ENCODE results near the gene EVL. TPM values are rescaled to one million over a fixed set of nuclear protein-coding genes. Genes with fewer than 3 reads are reported as not detected.

The EVL gene
- total RNA-seq, 6 experiments from 2014 or later: 1.2 to 4.8 (median 2.0) TPM

DNA sequence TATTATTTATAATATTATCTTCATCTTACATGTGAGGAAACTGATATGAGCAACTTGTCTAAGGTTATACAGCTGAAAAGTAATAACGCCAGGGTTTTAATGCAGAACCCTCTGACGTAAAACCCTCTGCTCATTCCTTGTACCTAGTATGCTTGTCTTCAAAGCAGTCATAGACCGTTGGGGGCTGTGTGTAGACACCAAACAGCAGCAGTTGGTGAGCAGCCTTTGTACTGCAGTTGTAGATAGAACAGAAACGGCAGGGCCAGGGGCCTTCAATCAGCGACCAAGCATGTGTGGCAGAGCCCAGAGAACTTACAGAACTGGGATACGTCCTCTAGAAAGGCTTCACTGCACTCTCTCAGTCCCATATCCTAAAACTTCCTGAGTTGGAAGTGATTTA lies 28.1 kb downstream of the EVL start:
- Mint-ChIP-seq H3K27ac (no peak overlapping the region), H3K27me3 (ENCODE audit: insufficient read depth) (peaks cover 14% of the 10 kb centered on the region), H3K4me1 (ENCODE audit: low read depth) (peaks cover 14% of the 10 kb centered on the region; the same call in 1 of the 2 replicates), H3K9me3 (no peaks in the 10 kb centered on the region), H3K4me3 (no peak overlapping the region), H3K36me3 (ENCODE audit: low read depth) (no peaks in the 10 kb centered on the region)
- DNase-seq: no peak
- TF ChIP-seq, protein P1, sequence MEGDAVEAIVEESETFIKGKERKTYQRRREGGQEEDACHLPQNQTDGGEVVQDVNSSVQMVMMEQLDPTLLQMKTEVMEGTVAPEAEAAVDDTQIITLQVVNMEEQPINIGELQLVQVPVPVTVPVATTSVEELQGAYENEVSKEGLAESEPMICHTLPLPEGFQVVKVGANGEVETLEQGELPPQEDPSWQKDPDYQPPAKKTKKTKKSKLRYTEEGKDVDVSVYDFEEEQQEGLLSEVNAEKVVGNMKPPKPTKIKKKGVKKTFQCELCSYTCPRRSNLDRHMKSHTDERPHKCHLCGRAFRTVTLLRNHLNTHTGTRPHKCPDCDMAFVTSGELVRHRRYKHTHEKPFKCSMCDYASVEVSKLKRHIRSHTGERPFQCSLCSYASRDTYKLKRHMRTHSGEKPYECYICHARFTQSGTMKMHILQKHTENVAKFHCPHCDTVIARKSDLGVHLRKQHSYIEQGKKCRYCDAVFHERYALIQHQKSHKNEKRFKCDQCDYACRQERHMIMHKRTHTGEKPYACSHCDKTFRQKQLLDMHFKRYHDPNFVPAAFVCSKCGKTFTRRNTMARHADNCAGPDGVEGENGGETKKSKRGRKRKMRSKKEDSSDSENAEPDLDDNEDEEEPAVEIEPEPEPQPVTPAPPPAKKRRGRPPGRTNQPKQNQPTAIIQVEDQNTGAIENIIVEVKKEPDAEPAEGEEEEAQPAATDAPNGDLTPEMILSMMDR (IDR thresholded peaks at IDR 0.05): no peak

DNA sequence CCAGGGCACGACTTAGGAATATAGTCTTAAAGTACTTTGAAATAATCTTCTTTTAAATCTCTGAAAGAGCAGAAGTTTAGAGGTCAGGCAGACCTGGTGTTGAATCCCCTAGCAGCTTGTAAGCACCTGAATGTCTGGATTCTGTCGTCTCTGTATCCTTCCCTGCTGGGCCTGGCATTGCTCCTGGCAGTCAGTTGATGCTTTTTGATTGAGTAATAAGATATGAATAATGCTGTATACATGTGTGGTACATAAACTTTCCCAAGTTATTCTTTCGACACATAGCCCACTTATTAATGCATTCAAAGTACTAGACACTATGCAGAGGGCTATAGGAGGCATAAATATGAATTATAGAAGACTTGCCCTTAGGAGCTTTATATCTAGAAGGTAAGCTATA lies 31.4 kb downstream of the EVL start:
- Mint-ChIP-seq H3K4me1 (ENCODE audit: low read depth) (peaks cover 14% of the 10 kb centered on the region; the same call in 1 of the 2 replicates), H3K4me3 (no peak overlapping the region), H3K27me3 (ENCODE audit: insufficient read depth) (peaks cover 14% of the 10 kb centered on the region), H3K36me3 (ENCODE audit: low read depth) (no peaks in the 10 kb centered on the region), H3K9me3 (no peaks in the 10 kb centered on the region), H3K27ac (no peak overlapping the region)
- TF ChIP-seq, protein P1 (IDR thresholded peaks at IDR 0.05): no peak
- DNase-seq: peak; percentile 19

DNA sequence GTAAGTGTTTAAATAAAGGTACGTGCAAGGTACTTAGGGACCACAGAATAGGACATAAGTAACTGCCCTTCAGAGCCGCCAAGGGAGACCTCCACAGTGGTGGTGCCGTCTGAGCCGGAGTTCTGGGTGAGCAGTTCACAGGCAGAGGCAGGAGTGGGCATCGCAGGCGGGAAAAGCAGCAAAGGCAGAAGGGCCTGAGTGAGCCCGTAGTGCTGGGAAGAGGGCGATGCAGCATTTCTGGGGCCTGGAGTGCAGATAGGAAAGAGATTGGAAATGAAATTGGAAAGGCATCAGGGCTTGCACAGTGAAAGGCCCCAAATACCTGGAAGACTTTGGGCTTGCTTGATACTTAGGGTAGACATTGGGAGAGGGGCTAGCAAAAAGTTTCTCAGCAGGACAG lies 32.9 kb downstream of the EVL start:
- no peaks in the 10 kb centered on the region for H3K9me3 Mint-ChIP-seq
- TF ChIP-seq, protein P1 (IDR thresholded peaks at IDR 0.05): no peak
- H3K27me3 Mint-ChIP-seq (ENCODE audit: insufficient read depth): peaks cover 11% of the 10 kb centered on the region
- DNase-seq: no peak
- no peak overlapping the region for H3K27ac Mint-ChIP-seq
- H3K4me3 Mint-ChIP-seq: no peak overlapping the region
- peaks cover 14% of the 10 kb centered on the region; the same call in 1 of the 2 replicates for H3K4me1 Mint-ChIP-seq (ENCODE audit: low read depth)
- H3K36me3 Mint-ChIP-seq (ENCODE audit: low read depth): no peaks in the 10 kb centered on the region

DNA sequence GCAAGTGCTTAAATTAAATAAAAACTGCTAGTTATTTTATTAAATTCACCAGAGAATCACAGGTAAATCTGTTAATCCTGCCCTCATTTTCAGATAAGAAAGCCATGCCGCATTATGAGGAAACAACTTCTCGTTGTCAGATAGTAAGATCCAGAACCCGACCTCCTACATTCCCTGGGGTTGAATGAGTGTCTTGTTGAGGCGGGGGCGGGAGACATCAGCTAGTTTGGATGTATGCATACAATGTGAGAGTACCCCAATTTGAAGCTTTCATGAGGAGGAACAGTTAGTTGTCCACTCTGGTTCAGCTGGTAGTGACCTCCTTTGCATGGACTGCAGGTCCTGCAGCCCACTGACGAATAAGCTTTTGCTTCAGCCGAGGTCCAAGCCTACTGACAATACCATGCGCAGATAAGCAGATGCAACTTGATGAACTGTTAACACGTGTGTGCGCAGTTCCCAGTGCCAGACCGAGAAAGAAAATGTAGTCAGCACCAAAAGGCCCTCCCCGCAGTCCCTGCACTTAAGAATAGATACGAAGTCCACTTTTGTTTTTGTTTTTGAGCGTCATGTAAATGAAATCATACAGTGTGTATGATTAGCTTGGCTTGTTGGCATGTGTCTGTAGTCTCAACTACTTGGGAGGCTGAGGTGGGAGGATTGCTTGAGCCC lies 34.9 kb downstream of the EVL start:
- Mint-ChIP-seq H3K4me1 (ENCODE audit: low read depth) (peaks cover 32% of the 10 kb centered on the region), H3K4me3 (no peak overlapping the region), H3K27ac (no peak overlapping the region), H3K36me3 (ENCODE audit: low read depth) (no peaks in the 10 kb centered on the region), H3K27me3 (ENCODE audit: insufficient read depth) (peaks cover 11% of the 10 kb centered on the region), H3K9me3 (no peaks in the 10 kb centered on the region)
- DNase-seq: no peak
- TF ChIP-seq, protein P1 (IDR thresholded peaks at IDR 0.05): no peak

DNA sequence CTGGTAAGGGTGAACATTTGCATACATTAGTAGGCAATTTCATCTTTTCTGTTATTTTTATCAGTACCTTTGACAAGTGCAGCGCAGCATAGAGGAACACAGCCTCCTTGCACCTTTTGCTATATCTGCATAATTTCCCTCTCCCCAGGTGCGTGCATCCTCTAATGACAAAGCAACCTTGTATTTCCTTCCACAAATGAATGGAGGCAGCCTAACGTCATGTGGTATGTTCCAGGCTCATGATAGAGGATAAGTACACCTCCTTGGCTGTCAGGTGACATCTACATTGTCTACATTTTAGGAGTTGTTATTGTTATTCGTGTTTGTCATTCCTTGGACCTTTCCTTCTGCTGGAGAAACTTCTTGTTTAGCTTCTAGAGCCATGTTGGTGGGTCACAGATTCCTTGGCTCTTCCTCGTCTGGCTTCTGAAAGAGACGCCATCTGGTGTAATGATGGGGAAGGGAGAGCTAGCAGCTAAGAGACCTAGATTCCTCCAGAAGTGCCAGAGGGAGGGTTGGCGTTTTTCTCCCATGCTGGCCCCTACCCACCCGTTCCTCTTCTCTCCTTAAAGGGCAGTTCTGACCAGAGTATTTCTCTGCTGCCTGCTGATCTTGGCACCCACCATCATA lies 37.0 kb downstream of the EVL start:
- TF ChIP-seq, protein P1 (IDR thresholded peaks at IDR 0.05): no peak
- no peaks in the 10 kb centered on the region for H3K9me3 Mint-ChIP-seq
- peaks cover 19% of the 10 kb centered on the region for H3K4me1 Mint-ChIP-seq (ENCODE audit: low read depth)
- no peak overlapping the region for H3K4me3 Mint-ChIP-seq
- H3K36me3 Mint-ChIP-seq (ENCODE audit: low read depth): no peaks in the 10 kb centered on the region
- no peak for DNase-seq
- no peak overlapping the region for H3K27ac Mint-ChIP-seq
- H3K27me3 Mint-ChIP-seq (ENCODE audit: insufficient read depth): peaks cover 13% of the 10 kb centered on the region
